ENCODE measurements around the gene NFATC2.
"Not testable (repeated sequence)": the region's sequence is repeated elsewhere in the genome, so short reads cannot be mapped to it uniquely, and the experiment has no call there.

The NFATC2 gene

DNA sequence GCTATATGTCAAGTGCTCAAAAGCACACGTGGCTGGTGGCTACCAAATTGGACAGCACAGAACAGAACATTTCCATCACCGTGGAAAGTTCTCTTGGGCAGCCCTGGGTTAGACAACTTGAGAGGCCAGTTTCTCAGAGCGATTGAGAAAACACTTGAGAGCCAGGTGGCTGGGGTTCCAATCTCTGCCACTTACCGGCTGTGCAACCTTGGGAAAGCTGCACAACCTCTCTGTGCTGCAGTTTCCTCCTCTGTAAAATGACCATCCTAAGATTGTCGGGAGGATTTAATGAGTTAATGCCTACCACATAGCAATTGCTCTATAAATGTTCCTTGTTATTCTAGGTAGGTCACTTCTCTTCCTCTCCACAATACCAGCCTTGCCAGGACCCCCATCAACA is 25.1 kb upstream of the NFATC2 start:
- no peak for DNase-seq

- DNase-seq: no peak
Measured at GRCh38 chr20:51566594-51566993, 24.1 kb upstream of the NFATC2 start.

GRCh38 chr20:51565298-51566144 is 23.0 kb upstream of the NFATC2 start:
- DNase-seq: no peak

DNA sequence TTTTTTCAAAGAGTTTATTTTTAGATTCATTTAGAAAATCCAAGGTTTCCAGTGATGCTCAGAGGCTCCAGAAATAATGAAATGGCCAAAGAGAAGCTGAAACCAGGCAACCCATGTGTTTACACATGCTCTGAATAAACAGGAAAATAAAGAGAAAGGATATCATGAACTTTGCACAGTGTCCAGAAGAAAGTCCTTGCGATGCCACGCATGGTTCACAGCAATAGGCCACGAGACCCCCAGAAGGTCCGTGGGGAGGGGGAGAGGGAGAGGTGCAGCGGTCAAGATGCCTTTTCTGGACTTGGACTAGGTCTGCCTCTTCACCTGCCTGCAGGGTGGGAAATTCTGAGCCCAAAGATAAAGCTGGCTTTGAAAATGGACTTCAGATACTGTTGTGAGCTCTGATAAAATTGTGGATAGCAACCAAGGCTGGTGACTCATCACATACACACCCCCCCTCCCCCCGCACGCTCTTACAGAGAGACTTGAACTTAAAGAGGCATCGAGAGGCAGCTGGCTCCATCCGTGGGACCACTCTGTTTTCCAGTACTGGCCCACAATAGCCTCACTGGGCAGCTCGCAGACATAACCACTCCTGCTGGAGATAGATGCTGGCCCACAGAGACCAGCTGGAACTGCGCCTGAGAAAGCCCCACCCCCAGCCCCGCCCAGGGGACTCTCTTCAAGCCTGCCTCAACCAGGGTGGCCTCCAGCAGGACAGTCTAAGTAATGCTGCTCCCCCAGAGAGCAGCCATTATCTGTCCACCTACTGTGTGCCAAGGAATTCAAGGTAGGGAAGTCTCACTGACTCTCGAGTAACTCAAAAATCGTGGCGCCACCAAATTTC is 21.2 kb upstream of the NFATC2 start:
- no peak for DNase-seq

GRCh38 chr20:51563174-51563485 is 20.6 kb upstream of the NFATC2 start:
- DNase-seq: no peak

DNA sequence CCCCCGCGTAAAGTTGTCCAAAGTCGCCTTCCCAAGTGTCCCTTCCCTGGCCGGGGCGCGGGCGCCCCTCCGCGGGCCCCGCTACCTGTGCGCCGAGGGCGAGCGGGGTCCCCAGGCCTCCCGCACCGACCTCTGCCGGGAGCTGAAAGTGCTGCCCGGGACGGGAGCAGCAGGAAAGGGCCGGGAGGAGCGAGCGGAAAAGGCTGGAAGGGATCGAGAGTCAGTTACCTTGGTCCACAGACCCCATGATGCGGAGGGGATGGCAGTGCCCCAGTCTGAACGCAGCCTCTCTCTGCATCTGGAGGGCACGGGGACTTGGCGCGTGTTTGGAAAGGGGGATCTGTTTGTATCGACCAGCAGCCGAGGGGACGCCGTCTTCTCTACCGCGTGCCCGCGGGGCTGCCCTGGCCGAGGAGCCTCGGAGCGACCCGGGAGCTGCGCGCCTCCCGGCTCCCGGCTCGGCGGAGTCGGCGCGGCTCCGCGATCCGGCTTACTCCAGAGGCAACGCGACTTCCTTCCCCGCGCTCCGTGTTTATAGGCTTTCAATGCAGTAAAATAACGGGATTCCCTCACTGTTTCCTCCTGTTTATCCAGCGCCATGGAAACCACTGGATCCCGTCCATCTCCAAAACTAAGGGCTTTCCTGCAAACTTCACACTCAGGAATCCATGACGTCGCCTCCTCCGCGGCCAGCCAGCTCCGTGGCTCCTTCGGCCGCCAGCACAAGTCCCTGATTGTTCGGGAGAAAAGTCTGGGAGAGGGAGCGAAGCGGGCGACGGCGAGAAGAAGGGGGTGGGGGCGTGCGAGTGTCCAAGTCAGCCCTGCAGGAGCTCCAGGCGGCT is 20.0 kb upstream of the NFATC2 start:
- DNase-seq: no peak

GRCh38 chr20:51562027-51562331 is 19.5 kb upstream of the NFATC2 start:
- DNase-seq: no peak

- no peak for DNase-seq
Measured at GRCh38 chr20:51560550-51561307, 18.2 kb upstream of the NFATC2 start.

DNA sequence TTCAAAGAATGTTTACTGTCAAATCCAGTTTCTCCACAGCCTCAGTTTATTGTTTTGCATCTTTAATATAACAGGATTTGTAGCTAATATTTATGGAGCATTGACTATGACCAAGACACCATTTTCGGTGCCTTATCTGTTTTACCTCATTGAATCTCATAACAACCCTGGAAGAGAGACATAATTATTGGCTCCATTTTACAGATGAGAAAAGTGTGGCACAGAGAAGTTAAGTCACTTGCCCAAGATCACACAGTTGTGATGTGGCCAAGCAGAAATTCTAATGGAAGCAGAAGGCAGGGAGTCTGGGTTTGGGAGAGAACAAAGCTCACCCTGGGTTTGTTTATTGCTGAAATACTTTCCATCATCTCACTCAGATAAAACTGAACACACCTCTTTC is 17.5 kb upstream of the NFATC2 start:
- no peak for DNase-seq

DNA sequence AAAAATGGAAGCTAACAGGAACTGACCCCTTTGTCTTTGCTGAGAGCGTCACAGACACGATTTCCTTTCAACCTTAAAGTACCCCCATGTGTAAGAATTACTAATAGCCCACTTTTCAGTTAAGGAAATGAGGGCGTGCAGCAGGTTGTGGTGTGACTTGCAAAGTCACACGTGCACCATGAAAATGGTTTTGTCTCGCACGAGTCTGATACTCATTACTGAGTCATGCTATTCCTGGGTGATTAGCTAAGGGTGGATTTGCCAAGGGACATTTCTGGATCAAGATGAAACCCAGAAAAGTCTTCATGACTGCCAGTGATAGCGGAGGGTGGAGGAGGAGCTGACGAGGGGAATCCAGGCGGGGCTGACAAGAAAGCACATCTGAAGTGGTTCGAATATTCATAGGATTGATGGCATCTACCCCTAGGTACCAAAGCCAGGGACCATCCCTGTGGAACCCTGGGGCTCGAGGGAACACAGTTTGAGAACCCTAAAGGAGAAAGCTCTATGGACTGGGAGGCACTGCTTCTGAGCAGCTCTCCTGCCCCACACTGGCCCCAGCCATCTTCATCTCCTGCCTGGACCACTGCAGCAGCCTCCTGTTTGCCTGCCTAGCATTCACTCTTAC is 12.1 kb upstream of the NFATC2 start:
- no peak for DNase-seq

GRCh38 chr20:51553897-51554486 is 11.5 kb upstream of the NFATC2 start:
- no peak for DNase-seq

DNA sequence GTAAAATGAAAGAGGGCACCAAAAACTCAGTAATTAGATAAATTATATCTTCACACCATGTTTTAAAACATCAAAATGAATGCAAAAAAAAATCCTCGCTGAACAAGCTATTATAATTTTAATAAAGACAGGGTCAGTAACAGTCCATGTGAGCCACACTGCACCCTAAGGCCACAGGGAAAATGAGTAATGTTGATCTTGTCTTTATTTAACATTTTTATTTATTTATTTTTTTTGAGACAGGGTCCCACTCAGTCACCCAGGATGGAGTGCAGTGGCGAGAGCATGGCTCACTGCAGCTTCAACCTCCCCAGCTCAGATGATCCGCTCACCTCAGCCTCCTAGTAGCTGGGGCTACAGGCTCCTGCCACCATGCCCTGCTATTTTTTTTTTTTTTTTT is 8.7 kb upstream of the NFATC2 start:
- DNase-seq: no peak

DNA sequence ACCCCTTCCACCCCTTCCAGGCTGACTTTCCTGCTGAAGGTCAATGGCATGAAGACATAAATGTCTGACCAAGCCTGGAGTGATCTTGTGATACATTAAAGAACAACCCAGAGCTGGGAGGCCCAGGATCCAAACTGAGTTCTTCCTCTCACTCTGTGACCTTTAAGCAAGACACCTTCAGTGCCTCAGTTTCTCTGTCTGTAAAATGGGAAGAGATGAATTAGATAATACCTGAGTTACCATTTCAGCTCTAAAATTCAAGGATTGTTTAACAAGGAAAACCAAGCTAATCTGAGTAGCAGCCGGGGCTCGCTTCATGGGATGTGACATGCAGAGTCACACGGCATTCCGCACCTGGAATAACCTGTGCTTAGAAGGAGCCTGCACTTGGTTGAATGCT is 7.0 kb upstream of the NFATC2 start:
- DNase-seq: no peak

GRCh38 chr20:51547951-51548350 is 5.4 kb upstream of the NFATC2 start:
- no peak for DNase-seq

- no peak for DNase-seq
Measured at GRCh38 chr20:51545515-51545914, 3.0 kb upstream of the NFATC2 start.

DNA sequence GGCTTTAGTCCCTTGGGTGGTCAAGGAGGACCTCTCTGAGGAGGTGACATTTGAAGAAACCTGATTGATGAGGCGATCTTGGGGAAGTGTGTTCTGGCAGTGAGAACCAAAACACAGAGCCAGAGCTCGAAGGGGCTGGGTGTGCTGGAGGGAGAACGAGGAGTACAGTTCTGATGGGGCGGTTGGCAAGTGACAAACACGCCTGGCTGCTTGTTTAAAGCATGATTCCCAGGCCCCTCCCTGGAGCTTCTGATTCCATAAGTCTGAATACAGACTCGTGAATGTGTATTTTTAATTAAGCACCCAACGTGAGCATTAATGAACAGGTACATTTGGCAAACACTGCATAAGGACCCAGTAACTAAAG is 886 bp upstream of the NFATC2 start:
- DNase-seq: no peak

- DNase-seq: no peak
Measured at GRCh38 chr20:51542033-51542570, 417 bp downstream of the NFATC2 start.

GRCh38 chr20:51541189-51542032 is 1.1 kb downstream of the NFATC2 start:
- DNase-seq: no peak

DNA sequence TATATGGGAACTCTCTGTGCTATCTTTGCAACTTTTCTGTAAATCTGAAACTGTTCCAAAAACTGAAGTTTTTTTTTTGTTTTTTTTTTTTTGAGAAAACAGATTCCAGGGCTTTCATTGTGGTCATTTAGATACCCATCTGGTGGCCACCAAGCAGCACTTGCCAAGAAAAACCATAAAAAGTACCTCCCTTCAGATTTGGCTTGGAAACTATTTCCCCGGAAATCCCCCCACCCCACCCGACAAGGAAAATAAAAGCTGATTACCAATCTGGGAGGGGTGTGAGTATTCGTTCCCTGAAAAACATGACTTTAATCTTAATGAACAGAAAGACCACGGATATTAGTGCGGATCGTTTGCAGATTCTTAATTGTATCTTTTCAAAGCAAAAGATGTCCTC is 1.9 kb downstream of the NFATC2 start:
- no peak for DNase-seq

- not testable (repeated sequence) for DNase-seq
Measured at GRCh38 chr20:51540074-51540473, 2.4 kb downstream of the NFATC2 start.

Measured in cerebellar nuclear complex (tissue), 1 donor.